Measurements from ENCODE around the gene RAD51AP1. TPM values are rescaled to one million over a fixed set of nuclear protein-coding genes. Genes with fewer than 3 reads are reported as not detected.

Gene RAD51AP1
- total RNA-seq, 2 donors from 2014 or later, result 5.5 to 7.6 TPM

- Histone ChIP-seq H3K4me1 (replicated peaks) (no peaks in the 10 kb centered on the region), H3K9me3 (no peaks in the 10 kb centered on the region), H3K27me3 (replicated peaks; ENCODE audit: insufficient read depth) (no peaks in the 10 kb centered on the region), H3K4me3 (no peak overlapping the region), H3K27ac (no peak overlapping the region), H3K36me3 (no peaks in the 10 kb centered on the region)
- no peak for DNase-seq (ENCODE audit: low spot score)
- WGBS, result 70% methylated on average over 3 of the region's 3 CpGs
- intact Hi-C loops (cut with DNase I), result no loop called here
- TF ChIP-seq, protein P1, sequence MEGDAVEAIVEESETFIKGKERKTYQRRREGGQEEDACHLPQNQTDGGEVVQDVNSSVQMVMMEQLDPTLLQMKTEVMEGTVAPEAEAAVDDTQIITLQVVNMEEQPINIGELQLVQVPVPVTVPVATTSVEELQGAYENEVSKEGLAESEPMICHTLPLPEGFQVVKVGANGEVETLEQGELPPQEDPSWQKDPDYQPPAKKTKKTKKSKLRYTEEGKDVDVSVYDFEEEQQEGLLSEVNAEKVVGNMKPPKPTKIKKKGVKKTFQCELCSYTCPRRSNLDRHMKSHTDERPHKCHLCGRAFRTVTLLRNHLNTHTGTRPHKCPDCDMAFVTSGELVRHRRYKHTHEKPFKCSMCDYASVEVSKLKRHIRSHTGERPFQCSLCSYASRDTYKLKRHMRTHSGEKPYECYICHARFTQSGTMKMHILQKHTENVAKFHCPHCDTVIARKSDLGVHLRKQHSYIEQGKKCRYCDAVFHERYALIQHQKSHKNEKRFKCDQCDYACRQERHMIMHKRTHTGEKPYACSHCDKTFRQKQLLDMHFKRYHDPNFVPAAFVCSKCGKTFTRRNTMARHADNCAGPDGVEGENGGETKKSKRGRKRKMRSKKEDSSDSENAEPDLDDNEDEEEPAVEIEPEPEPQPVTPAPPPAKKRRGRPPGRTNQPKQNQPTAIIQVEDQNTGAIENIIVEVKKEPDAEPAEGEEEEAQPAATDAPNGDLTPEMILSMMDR (IDR thresholded peaks at IDR 0.05), result no peak
- TF ChIP-seq POLR2AphosphoS5 (IDR thresholded peaks at IDR 0.05) (no peak), POLR2A (IDR thresholded peaks at IDR 0.05) (no peak)
These were observed 41.6 kb downstream of the RAD51AP1 start for GRCh38 chr12:4580281-4580688.

DNA sequence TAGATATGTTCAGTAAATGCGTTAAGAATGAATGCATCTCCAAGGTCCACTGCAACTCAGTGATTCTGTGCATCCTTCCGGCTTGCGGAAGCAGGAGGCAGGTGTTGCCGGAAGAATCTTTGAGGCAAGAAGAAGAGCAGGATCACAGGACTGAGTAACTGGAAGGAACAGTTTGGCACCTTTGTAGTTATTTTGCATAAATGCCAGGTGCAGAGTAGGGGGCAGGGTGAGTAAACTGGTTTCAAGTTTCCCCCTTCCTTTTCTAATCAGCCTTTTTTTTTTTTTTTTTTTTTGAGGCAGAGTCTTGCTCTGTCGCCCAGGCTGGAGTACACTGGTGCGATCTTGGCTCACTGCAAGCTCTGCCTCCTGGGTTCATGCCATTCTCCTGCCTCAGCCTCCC is 45.6 kb downstream of the RAD51AP1 start:
- Histone ChIP-seq H3K4me1 (replicated peaks) (no peaks in the 10 kb centered on the region), H3K9me3 (no peaks in the 10 kb centered on the region), H3K27ac (no peak overlapping the region), H3K36me3 (no peaks in the 10 kb centered on the region), H3K27me3 (replicated peaks; ENCODE audit: insufficient read depth) (no peaks in the 10 kb centered on the region), H3K4me3 (no peak overlapping the region)
- TF ChIP-seq POLR2AphosphoS5 (IDR thresholded peaks at IDR 0.05), result no peak
- TF ChIP-seq POLR2A (IDR thresholded peaks at IDR 0.05), result no peak
- TF ChIP-seq, protein P1 (IDR thresholded peaks at IDR 0.05), result no peak
- no peak for DNase-seq (ENCODE audit: low spot score)
- 72% methylated on average over 6 of the region's 6 CpGs for WGBS
- intact Hi-C loops (cut with DNase I), result no loop called here

DNA sequence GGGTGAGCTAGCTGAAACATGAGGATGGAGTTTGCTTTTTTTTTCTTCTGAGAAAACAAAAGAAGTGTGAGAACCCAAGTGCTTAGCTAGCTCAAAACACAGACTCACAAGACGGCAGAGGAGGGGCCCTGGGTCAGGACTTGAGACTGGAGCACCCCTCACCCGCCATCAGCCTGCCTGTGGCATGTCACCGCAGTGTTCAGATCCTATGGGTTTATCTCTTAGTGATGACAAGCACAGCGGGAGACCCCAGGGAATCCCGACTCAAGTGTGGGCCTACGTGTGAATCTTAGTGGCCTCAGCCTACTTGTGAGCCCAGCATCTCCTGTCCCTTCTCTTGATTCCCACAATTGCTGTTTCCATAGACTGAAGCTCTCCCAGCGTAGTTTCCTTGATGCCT is 46.2 kb downstream of the RAD51AP1 start:
- no peak for TF ChIP-seq POLR2A (IDR thresholded peaks at IDR 0.05)
- TF ChIP-seq POLR2AphosphoS5 (IDR thresholded peaks at IDR 0.05), result no peak
- TF ChIP-seq, protein P1 (IDR thresholded peaks at IDR 0.05), result no peak
- Histone ChIP-seq H3K36me3 (no peaks in the 10 kb centered on the region), H3K27ac (no peak overlapping the region), H3K27me3 (replicated peaks; ENCODE audit: insufficient read depth) (no peaks in the 10 kb centered on the region), H3K4me3 (no peak overlapping the region), H3K4me1 (replicated peaks) (no peaks in the 10 kb centered on the region), H3K9me3 (no peaks in the 10 kb centered on the region)
- no peak for DNase-seq (ENCODE audit: low spot score)
- intact Hi-C loops (cut with DNase I), result no loop called here
- WGBS, result 90% methylated on average over 7 of the region's 7 CpGs

DNA sequence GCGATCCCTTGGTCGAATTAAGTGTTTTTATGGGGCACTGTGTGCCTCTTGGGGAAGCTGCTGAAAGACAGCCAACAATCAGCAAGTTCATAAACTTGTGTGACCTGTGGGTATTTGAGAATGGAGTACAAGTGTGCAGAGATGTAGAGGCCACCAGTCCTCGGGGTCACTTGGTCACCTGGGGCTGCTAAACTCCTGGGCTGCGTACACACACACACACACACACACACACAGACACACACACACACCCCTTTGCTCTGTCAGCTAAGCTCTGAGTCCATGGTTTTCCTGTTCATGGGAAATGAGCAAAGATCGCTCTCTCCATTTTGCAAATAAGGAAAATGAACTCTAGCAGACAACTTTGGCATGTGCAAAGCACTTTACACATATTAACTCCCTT is 47.8 kb downstream of the RAD51AP1 start:
- WGBS, result 27% methylated on average over 5 of the region's 5 CpGs
- intact Hi-C loops (cut with DNase I), result no loop called here
- H3K27ac ChIP-seq, result no peak overlapping the region
- DNase-seq (ENCODE audit: low spot score), result no peak
- no peaks in the 10 kb centered on the region for H3K4me1 ChIP-seq (replicated peaks)
- H3K36me3 ChIP-seq, result no peaks in the 10 kb centered on the region
- H3K9me3 ChIP-seq, result no peaks in the 10 kb centered on the region
- TF ChIP-seq, protein P1 (IDR thresholded peaks at IDR 0.05), result no peak
- no peak for TF ChIP-seq POLR2A (IDR thresholded peaks at IDR 0.05)
- no peak for TF ChIP-seq POLR2AphosphoS5 (IDR thresholded peaks at IDR 0.05)
- H3K4me3 ChIP-seq, result no peak overlapping the region
- H3K27me3 ChIP-seq (replicated peaks; ENCODE audit: insufficient read depth), result no peaks in the 10 kb centered on the region

DNA sequence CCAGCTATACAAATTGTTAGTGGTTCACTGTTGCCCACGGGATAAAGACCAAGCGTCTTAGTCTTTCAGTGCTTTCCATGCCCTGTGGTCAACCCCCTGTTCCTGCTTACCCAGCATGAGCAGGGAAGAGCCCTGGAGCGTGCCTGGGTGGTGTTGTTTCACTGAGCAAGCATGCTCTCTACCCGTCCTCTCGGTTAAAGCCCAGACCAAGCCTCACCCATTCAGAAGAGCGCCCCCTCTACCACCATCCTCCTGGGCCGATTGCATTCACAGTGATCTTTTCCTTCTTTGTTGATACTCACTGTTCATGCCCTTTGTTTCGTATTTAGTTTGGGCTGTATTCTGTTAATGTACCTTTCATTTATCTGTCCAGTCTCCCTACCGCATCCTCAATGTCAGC is 48.4 kb downstream of the RAD51AP1 start:
- 87% methylated on average over 9 of the region's 9 CpGs for WGBS
- no peaks in the 10 kb centered on the region for H3K9me3 ChIP-seq
- intact Hi-C loops (cut with DNase I), result no loop called here
- no peaks in the 10 kb centered on the region for H3K4me1 ChIP-seq (replicated peaks)
- no peak overlapping the region for H3K27ac ChIP-seq
- H3K36me3 ChIP-seq, result no peaks in the 10 kb centered on the region
- H3K27me3 ChIP-seq (replicated peaks; ENCODE audit: insufficient read depth), result no peaks in the 10 kb centered on the region
- DNase-seq (ENCODE audit: low spot score), result no peak
- TF ChIP-seq, protein P1 (IDR thresholded peaks at IDR 0.05), result no peak
- TF ChIP-seq POLR2A (IDR thresholded peaks at IDR 0.05), result no peak
- TF ChIP-seq POLR2AphosphoS5 (IDR thresholded peaks at IDR 0.05), result no peak
- no peak overlapping the region for H3K4me3 ChIP-seq

All from prostate gland (tissue), 2 donors.